ENCODE measurements around the gene RFX2. TPM values are rescaled to one million over a fixed set of nuclear protein-coding genes. Genes with fewer than 3 reads are reported as not detected.

The RFX2 gene
- total RNA-seq, 2 donors from 2014 or later: 12.7 to 16.1 TPM

GRCh38 chr19:6061376-6062130 is 48.7 kb downstream of the RFX2 start:
- Histone ChIP-seq H3K4me3 (no peak overlapping the region), H3K9me3 (no peaks in the 10 kb centered on the region), H3K36me3 (no peaks in the 10 kb centered on the region), H3K27me3 (no peaks in the 10 kb centered on the region), H3K27ac (peak overlapping the region; percentile 91 to 98), H3K4me1 (peaks cover 0 to 98% of the 10 kb centered on the region in 2 donors)
- TF ChIP-seq, protein P1, sequence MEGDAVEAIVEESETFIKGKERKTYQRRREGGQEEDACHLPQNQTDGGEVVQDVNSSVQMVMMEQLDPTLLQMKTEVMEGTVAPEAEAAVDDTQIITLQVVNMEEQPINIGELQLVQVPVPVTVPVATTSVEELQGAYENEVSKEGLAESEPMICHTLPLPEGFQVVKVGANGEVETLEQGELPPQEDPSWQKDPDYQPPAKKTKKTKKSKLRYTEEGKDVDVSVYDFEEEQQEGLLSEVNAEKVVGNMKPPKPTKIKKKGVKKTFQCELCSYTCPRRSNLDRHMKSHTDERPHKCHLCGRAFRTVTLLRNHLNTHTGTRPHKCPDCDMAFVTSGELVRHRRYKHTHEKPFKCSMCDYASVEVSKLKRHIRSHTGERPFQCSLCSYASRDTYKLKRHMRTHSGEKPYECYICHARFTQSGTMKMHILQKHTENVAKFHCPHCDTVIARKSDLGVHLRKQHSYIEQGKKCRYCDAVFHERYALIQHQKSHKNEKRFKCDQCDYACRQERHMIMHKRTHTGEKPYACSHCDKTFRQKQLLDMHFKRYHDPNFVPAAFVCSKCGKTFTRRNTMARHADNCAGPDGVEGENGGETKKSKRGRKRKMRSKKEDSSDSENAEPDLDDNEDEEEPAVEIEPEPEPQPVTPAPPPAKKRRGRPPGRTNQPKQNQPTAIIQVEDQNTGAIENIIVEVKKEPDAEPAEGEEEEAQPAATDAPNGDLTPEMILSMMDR (IDR thresholded peaks at IDR 0.05): no peak
- DNase-seq (ENCODE audit: low spot score): peak; percentile 68

DNA sequence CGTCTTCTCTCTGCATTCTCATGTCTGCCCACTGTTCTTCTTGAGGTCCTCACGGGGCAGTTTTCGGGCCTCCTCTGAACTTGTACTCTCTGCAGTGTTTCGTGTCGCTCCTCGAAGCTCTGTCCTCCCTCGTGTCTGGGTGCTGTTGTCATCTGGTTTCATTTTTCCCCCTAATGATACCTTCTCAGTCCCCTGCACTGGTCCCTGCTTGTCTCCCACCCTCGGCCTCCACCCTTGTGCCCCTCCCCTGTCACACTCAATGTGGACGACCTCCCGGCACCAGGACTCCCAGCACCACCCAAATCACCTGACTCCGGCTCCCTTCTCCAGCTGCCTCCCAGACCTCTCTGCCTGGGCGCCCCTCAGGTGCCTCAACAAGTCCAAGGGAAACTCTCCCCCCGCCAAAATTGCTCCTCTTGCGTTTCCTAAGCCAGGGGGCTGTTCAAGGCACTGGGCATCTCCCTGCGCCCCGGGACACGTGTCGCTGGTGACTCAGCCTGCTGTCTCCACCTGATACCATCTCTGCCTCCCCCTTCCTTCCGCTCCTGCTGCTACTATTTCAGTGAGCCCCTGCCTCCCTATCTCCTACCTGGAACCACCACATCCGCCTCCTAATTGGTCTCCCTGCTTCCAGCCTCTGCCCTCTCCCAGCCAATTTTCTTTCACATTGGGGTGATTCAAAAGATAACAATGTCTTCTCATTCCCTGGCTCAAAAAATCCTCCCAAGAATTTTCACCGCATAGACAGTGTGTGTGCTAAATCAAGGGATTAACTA is 49.5 kb downstream of the RFX2 start:
- TF ChIP-seq, protein P1 (IDR thresholded peaks at IDR 0.05): peak in 1 of 2 donors; percentile 9
- Histone ChIP-seq H3K4me3 (no peak overlapping the region), H3K4me1 (peaks cover 0 to 98% of the 10 kb centered on the region in 2 donors), H3K36me3 (no peaks in the 10 kb centered on the region), H3K27me3 (no peaks in the 10 kb centered on the region), H3K27ac (peak overlapping the region; percentile 91 to 98), H3K9me3 (no peaks in the 10 kb centered on the region)
- DNase-seq (ENCODE audit: low spot score): peak; percentile 71

DNA sequence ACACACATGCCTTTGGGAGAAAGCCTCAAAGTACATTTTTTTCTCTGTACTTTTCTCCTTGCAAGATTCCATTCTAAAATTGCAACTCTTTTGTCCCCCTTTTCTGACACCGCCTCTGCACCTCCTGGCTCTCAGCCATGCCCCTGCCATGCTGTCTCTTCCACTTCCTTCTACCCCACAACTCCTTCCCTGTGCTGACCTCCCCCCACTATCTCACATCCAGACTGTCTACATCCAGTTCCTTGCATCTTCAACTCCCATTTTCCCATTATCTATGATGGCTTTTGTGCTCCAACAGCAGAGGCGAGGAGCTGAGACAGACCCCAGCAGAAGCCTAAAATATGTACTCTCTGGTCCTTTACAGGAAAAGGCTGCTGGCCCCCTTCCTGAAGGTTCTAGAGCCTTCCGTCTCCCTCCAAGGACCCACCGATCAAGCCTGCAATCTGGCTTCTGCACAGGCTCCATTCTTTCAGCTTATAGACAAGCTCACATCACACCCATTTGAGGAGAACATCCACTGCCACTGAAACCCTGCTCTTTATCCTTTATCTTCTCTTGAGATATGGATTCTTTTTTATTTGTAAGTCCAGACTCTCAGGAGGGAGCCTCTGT is 50.2 kb downstream of the RFX2 start:
- Histone ChIP-seq H3K4me3 (no peak overlapping the region), H3K27me3 (no peaks in the 10 kb centered on the region), H3K9me3 (no peaks in the 10 kb centered on the region), H3K4me1 (peaks cover 0 to 92% of the 10 kb centered on the region in 2 donors), H3K27ac (peak overlapping the region; percentile 91 to 98), H3K36me3 (no peaks in the 10 kb centered on the region)
- TF ChIP-seq, protein P1 (IDR thresholded peaks at IDR 0.05): no peak
- DNase-seq (ENCODE audit: low spot score): peak; percentile 57

- H3K4me1 ChIP-seq: peaks cover 0 to 86% of the 10 kb centered on the region in 2 donors
Measured at GRCh38 chr19:6059396-6059947, 50.8 kb downstream of the RFX2 start.

More at GRCh38 chr19:6059396-6059947, 50.8 kb downstream of the RFX2 start:
- no peaks in the 10 kb centered on the region for H3K36me3 ChIP-seq
- H3K27ac ChIP-seq: peak overlapping the region; percentile 91 to 98
- DNase-seq (ENCODE audit: low spot score): peak; percentile 21
- TF ChIP-seq, protein P1 (IDR thresholded peaks at IDR 0.05): no peak
- no peaks in the 10 kb centered on the region for H3K27me3 ChIP-seq
- H3K4me3 ChIP-seq: no peak overlapping the region
- H3K9me3 ChIP-seq: no peaks in the 10 kb centered on the region
